PFSK-1 (cell line): ENCODE results near the gene TEF.

Experiments
- FOXP2 ChIP-seq: optimal IDR thresholded peaks from 2 replicates; pipeline ENCODE3; 2011; ENCODE audit warnings: borderline replicate concordance, control low read depth, inconsistent platforms; ENCODE audit not compliant: insufficient read depth; ENCODE audit errors: extremely low read length, extremely low read depth
- POLR2AphosphoS5 ChIP-seq: IDR thresholded peaks from 2 replicates; pipeline ENCODE4 v1.6.1; 2012; ENCODE audit warnings: low read depth, mild to moderate bottlenecking, control low read depth, low read length, moderate library complexity
- SIN3A ChIP-seq: IDR thresholded peaks from 2 replicates; pipeline ENCODE4 v1.6.1; 2012; ENCODE audit warnings: mild to moderate bottlenecking, low read length, moderate library complexity, borderline replicate concordance; ENCODE audit not compliant: insufficient read depth
- TAF1 ChIP-seq: IDR thresholded peaks from 2 replicates; pipeline ENCODE4 v1.6.1; 2012; ENCODE audit warnings: low read length, control low read depth, borderline replicate concordance; ENCODE audit not compliant: insufficient read depth
- TF ChIP-seq, protein P1 (sequence below), 2 experiments: IDR thresholded peaks; 2 replicates each; pipeline versions ENCODE4 v1.6.1 to v1.8.0; 2011 to 2012; ENCODE audit warnings: low read depth in 2 of 2, low read length in 2 of 2, control low read depth in 1 of 2, inconsistent platforms in 1 of 2, mild to moderate bottlenecking in 1 of 2, moderate library complexity in 1 of 2; ENCODE audit not compliant: insufficient read depth in 1 of 2

TEF gene

GRCh38 chr22:41356430-41357028, 25.2 kb upstream of the TEF start:
- TF ChIP-seq SIN3A (no peak), POLR2AphosphoS5 (no peak), FOXP2 (no peak), TAF1 (no peak)
- TF ChIP-seq, protein P1, sequence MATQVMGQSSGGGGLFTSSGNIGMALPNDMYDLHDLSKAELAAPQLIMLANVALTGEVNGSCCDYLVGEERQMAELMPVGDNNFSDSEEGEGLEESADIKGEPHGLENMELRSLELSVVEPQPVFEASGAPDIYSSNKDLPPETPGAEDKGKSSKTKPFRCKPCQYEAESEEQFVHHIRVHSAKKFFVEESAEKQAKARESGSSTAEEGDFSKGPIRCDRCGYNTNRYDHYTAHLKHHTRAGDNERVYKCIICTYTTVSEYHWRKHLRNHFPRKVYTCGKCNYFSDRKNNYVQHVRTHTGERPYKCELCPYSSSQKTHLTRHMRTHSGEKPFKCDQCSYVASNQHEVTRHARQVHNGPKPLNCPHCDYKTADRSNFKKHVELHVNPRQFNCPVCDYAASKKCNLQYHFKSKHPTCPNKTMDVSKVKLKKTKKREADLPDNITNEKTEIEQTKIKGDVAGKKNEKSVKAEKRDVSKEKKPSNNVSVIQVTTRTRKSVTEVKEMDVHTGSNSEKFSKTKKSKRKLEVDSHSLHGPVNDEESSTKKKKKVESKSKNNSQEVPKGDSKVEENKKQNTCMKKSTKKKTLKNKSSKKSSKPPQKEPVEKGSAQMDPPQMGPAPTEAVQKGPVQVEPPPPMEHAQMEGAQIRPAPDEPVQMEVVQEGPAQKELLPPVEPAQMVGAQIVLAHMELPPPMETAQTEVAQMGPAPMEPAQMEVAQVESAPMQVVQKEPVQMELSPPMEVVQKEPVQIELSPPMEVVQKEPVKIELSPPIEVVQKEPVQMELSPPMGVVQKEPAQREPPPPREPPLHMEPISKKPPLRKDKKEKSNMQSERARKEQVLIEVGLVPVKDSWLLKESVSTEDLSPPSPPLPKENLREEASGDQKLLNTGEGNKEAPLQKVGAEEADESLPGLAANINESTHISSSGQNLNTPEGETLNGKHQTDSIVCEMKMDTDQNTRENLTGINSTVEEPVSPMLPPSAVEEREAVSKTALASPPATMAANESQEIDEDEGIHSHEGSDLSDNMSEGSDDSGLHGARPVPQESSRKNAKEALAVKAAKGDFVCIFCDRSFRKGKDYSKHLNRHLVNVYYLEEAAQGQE (IDR thresholded peaks at IDR 0.05; ENCODE audit: insufficient read depth in 1 of 2, low read depth in 2 of 2, low read length in 2 of 2) = no peak

GRCh38 chr22:41357191-41357590, 24.6 kb upstream of the TEF start:
- TF ChIP-seq, protein P1 (IDR thresholded peaks at IDR 0.05; ENCODE audit: insufficient read depth in 1 of 2, low read depth in 2 of 2, low read length in 2 of 2) = no peak
- no peak for TF ChIP-seq POLR2AphosphoS5
- TF ChIP-seq SIN3A = no peak
- TF ChIP-seq FOXP2 = no peak
- TF ChIP-seq TAF1 = no peak

DNA sequence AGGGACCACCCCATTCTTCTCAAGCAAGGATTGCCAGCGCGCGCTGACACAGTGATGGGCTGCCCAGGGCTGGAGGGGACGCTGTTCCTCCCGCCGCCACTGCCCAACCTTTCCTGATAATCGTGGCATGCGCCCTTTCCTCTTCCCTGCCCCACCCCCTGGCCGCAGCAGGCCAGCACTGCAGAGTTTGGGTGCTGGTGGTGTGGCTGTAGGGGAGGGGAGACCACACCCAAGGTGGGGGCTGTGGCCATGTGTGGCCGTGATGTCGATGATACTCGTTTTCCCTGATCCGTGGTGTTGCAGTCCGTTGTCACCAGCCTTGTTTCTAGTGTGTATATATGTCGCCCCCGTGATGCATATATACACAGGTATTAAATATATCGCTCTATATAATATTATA, 22.8 kb upstream of the TEF start:
- TF ChIP-seq TAF1 = no peak
- TF ChIP-seq, protein P1 (IDR thresholded peaks at IDR 0.05; ENCODE audit: insufficient read depth in 1 of 2, low read depth in 2 of 2, low read length in 2 of 2) = no peak
- no peak for TF ChIP-seq POLR2AphosphoS5
- no peak for TF ChIP-seq SIN3A
- no peak for TF ChIP-seq FOXP2

DNA sequence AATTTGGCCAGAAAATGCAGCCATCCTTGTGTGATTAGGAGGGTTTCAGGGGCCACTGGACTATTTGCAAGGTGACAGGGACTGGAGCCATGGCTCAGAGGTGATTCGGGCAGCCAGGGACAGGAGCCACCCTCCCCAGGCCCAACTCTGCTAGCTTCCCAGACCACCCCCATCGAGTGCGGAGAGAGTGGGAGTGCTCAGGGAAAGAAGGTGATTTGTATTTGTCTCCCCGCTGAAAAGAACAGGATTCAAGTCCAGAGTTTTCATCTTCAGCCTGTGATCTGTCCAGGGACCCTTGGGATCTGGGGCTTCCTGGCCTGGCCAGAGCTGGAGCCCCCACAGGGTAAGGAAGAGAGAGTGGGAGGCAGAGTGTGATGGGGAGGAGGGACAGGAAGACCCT, 22.4 kb upstream of the TEF start:
- TF ChIP-seq FOXP2 = no peak
- no peak for TF ChIP-seq TAF1
- no peak for TF ChIP-seq SIN3A
- TF ChIP-seq, protein P1 (IDR thresholded peaks at IDR 0.05; ENCODE audit: insufficient read depth in 1 of 2, low read depth in 2 of 2, low read length in 2 of 2) = no peak
- TF ChIP-seq POLR2AphosphoS5 = no peak

DNA sequence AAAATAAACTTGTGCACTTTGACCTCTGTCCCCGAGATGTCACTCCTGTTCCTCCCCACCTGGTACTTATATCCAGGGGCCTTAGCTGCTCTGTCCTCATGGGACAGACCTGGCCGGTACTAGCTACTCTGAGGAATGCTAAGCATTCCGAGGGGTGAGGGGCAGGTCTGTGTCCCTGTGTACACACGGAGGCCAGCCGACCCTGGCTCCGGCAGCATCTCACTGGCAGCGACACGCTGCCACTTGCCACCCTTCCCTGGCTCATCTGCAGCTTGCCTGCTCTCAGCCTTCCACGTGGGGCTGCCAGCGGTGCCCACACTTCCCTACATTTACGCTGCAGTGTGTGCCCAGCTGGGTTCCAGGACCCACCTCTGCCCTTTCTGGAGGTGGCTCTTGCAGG, 21.6 kb upstream of the TEF start:
- TF ChIP-seq TAF1 = no peak
- TF ChIP-seq FOXP2 = no peak
- TF ChIP-seq POLR2AphosphoS5 = no peak
- TF ChIP-seq, protein P1 (IDR thresholded peaks at IDR 0.05; ENCODE audit: insufficient read depth in 1 of 2, low read depth in 2 of 2, low read length in 2 of 2) = no peak
- TF ChIP-seq SIN3A = no peak
